Activated T-cell treated with anti-CD3 and anti-CD28 coated beads for 48 hours (primary cell): ENCODE measurements around the gene PARVB.

ENCODE experiments used
- DNase-seq: peaks from one replicate; pipeline ENCODE4 v3.0.0-alpha.2; 2020; ENCODE audit warnings: low read depth

PARVB gene

DNA sequence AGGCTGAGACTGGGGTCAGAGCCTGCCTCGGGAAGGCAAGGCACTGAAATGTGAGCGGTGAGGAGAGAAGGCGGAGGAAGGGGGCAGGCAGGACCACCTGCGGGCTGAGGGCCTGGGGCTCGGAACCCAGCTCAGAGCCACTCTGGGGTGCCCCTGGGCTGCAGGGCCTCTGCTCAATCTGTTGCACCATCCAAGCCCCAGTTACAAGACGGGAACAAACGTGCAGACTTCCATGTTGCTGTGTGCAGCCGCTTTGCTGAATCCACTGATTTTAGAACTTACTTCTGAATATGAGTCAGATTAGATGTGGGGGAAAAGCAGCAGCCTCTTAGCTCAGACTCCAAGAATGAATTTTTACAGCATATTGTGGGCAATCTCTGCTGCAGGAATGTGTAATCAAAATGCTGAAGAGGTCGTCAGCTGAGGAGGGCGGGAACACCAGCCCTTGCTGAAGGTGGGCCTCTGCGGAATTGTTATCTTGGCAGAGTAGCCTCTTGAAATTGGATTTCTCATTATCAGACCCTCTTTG is 178.2 kb downstream of the PARVB start:
- no peak for DNase-seq

DNA sequence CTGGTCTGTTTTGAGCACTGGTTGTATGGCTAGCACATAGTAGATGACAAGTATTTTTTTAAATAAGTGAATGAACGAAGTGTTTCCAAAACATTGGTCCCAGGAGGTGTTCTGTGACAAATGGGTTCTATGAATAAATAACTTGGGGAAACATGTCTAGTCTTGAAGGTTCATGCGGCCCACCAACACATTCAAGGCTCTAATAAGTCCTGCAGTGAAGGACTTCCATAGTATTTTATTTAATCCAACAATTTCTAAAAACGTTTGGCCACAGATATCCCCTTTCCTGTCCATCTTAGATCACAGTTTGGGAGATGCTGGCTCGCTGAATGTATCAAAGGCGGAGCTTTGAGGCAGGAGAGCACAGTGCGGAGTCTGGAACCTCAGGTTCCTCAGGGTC is 179.1 kb downstream of the PARVB start:
- no peak for DNase-seq

GRCh38 chr22:44204739-44205515 is 180.8 kb downstream of the PARVB start:
- DNase-seq, result no peak

- no peak for DNase-seq
Measured at GRCh38 chr22:44205516-44206329, 181.6 kb downstream of the PARVB start.

- DNase-seq, result no peak
Measured at GRCh38 chr22:44206330-44206645, 182.2 kb downstream of the PARVB start.

- no peak for DNase-seq
Measured at GRCh38 chr22:44206696-44207095, 182.6 kb downstream of the PARVB start.

DNA sequence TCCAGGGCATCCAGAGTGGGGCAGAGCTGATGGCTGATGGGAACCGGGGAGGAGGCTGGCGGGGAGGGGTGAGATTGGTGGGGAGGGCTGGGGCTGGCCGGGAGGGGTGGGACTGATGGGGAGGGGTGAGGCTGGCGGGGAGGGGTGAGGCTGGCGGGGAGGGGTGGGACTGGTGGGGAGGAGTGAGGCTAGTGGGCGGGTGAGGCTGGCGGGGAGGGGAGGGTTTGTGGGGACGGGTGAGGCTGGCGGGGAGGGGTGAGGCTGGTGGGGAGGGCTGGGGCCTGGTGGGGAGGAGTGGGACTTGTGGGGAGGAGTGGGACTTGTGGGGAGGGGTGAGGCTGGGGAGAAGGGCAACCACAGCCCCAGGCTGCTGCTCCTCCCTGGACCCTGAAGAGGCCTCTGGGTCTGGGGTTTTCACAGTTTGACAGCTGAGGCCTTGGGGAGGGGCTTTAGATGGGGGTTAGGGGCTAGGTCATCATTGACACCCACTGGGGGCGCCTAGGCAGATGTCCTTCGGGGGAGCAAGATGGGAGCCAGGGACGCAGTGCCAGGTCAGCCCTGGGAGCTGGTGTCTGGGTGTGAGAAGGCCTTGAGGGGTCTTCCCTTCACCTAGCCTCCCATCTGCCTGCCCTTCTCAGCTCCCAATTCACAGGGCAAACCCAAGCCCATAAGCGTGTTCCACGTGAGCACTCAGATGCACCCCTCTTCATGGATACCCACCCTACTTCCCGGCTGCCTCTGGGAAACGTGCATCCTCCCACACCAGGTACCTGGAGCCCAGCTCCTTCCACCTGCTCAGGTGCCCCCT is 183.3 kb downstream of the PARVB start:
- no peak for DNase-seq

- no peak for DNase-seq
Measured at GRCh38 chr22:44207981-44208317, 183.8 kb downstream of the PARVB start.

DNA sequence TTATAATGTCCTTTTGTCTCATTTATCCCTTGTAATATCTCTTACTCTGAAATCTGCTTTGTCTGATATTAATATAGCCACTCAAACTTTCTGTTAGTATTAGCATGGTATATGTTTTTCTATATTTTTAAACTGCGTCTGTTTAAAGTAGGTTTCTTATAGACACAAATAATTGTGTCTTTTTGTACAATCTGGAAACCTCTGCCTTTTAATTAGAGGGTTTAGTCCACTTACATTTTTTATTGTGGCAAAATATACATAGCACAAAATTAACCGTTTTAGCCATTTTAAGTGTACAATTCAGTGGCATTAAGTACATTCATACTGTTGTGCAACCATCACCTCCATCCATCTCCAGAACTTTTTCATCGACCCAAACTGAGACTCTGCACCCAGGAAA is 185.2 kb downstream of the PARVB start:
- DNase-seq, result no peak

DNA sequence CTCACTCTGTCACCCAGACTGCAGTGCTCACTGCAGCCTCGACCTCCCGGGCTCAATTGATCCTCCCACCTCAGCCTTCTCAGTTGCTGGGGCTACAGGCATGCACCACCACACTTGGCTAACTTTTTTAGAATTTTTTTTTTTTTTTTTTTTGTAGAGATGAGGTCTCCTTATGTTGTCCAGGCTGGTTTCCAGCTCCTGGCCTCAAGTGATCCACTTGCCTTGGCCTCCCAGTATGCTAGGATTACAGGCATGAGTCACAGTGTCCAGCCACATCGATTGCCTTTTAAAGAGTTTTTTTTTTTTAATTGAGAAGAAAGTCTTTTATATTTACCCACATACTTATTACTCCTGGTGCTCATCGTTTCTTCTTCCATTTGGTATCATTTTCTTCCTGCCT is 186.6 kb downstream of the PARVB start:
- no peak for DNase-seq

DNA sequence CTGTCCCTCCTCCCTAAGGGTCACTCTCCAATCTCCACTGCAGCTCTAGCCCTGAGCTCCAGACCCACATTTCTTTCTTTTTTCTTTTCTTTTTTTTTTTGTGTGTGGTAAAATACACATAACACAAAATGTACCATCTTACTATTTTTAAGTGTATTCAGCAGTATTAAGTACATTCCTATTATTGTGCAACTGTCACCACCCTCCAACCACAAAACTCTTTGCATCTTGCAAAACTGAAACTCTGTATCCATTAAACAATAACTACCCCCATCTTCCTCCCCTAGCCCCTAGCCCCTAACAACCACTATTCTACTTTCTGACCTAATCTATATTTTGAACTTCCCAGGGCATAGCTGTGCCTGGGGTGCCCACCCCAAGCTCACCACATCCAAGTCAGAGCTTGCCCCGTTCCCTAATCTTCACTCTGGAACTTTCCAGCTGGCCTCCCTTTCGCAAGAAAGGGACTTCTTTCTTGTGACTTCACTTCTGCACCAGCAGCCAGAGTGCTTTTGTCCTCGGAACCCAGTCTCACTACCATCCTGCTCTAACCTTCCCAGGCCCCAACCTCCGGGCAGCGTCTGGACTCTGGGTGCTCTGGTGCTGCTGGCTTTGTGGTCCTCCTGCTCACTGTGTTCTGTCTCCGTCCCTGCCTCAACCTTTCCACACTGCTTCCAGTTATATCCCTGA is 187.3 kb downstream of the PARVB start:
- no peak for DNase-seq

- no peak for DNase-seq
Measured at GRCh38 chr22:44211946-44212930, 188.1 kb downstream of the PARVB start.

DNA sequence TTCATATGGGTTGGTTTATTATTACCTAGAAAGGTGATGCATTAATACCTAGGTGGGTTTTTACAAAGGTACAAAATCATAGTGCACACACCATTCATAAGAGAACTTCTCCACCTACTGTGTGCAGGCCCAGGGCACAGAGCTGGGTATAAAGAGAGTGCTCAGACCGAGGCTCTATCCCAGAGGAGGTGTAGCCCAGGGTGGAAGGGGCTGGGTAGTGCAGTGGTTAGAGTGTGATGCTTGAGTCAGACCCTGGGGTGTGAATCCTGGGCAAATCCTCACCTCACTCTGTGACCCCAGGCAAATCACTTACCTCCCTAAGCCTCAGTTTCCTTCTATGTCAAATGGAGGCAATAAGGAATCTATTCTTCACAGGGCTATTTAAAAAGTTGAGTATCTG is 188.8 kb downstream of the PARVB start:
- DNase-seq, result no peak

DNA sequence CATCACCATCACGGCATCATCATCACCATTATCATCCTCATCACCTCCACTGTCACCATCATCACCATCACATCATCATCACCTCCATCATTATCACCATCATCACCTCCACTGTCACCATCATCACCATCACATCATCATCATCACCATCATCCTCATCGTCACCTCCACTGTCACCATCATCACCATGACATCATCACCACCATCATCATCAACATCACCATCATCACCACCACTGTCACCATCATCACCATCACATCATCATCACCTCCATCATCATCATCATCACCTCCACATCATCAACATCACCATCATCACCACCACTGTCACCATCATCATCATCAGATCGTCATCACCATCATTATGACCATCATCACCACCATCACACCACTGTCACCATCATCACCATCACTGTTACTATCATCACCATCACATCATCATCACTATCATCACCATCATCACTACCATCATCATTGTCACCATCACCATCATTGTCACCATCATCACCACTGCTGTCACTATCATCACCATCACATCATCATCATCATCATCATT is 189.5 kb downstream of the PARVB start:
- no peak for DNase-seq

DNA sequence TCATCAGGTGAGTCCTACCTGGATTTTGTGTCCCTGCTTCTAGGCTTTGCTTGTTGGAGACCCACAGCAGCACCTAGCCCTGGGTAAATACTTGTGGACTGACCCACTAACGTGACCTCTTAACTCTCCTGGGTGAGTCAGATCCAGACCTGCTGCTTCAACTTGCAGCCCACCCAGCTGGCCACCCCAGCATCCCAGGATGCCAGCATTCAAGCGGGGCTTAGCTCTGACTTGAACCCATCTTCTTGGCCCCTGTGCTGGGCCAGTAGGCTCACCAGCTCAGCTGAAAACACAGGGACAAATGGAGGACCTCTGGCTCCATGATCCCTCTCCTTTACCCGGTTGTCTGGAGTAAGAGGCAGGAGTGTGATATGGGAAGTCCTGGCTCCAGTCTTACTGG is 190.1 kb downstream of the PARVB start:
- DNase-seq, result no peak

- DNase-seq, result no peak
Measured at GRCh38 chr22:44214764-44215163, 190.7 kb downstream of the PARVB start.

DNA sequence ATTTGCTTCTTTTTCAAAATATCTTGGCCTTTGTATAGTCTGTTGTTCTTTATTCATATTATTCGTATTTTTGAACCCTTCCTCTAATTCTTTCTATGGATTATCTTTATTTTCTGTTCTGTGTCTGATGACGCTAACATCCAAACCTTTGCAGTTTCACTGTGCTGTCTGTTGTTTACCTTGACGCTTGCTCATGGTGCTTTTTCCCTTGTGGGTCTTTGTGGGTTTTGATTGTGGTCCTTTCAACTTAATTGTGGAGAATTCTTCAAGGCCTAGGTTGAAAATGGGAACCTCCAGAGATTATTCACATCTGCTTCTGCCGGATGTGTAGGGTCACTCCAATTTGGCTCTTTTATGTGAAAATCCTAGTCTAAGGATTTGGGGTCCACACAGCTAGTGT is 191.2 kb downstream of the PARVB start:
- DNase-seq, result no peak

GRCh38 chr22:44217346-44217745 is 193.2 kb downstream of the PARVB start:
- no peak for DNase-seq

- DNase-seq, result no peak
Measured at GRCh38 chr22:44218071-44218470, 194.0 kb downstream of the PARVB start.

DNA sequence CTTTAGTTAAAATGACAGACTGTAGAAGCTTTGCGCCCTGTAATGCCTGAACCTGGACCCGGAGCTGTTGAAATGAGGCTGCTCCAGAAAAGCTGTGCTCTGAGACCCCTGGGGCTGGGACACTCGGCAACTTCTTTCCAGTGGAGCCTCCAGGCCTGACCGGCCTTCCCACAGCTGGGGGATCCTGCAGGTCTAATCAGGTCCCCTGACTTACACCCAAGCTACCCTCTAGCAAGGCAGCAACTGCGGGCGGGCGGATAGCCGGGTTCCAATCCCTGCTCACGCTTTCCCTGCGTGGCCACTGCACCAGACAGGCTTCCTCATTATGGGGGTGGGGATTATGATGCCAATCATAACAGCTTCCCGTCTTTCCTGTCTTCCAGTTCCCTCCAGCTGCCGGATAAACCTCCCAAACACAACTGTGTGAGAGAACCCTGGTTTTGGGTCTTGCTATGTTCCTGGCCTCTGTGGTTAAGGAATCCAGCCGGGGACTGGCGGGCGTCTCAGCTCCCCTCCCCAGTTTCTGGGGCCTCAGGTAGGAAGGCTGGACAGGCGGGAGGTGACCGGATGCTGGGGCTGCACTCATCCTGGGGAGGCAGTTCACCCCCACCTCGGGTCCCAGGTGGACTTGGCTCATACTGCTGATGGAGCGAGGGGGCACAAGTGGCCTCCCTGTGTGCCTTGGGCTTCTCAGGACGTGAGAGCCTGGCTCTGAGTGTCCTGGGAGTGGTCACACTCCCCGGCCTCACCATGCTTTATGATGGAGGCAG is 195.2 kb downstream of the PARVB start:
- DNase-seq, result no peak
